Stomach (tissue), 9 donors: ENCODE data around the gene FLNA. TPM values are rescaled to one million over a fixed set of nuclear protein-coding genes. Genes with fewer than 3 reads are reported as not detected.

Experiments
- DNase-seq, 2 donors: peaks; one replicate each; pipeline versions ENCODE4 v3.0.0 to v3.0.0-alpha.2; 2013 to 2019
- H3K27ac ChIP-seq, 5 donors: fragments of 200-600 bp in 4 of 5; sonication (generic) in 4 of 5; one replicate each; pipeline ENCODE4 v1.5.1; 2013 to 2019; ENCODE audit warnings: mild to moderate bottlenecking in 1 of 5, moderate library complexity in 1 of 5
- H3K27me3 ChIP-seq, 3 donors: fragments of 200-600 bp; sonication (generic); one replicate each; pipeline ENCODE4 v1.5.1; 2017 to 2019; ENCODE audit warnings: mixed run types in 1 of 3
- H3K36me3 ChIP-seq, 4 donors: fragments of 200-600 bp; sonication (generic); 1 replicate in 3 of 4; 2 replicates in 1 of 4; pipeline ENCODE4 v1.5.1; 2016 to 2019
- H3K4me1 ChIP-seq, 4 donors: fragments of 200-600 bp; sonication (generic); one replicate each; pipeline ENCODE4 v1.5.1; 2016 to 2019
- H3K4me3 ChIP-seq, 4 donors: fragments of 200-600 bp; sonication (generic) in 3 of 4; one replicate each; pipeline ENCODE4 v1.5.1; 2016 to 2019; ENCODE audit warnings: mild to moderate bottlenecking in 1 of 4
- H3K9me3 ChIP-seq, 4 donors: fragments of 200-600 bp; sonication (generic); one replicate each; pipeline ENCODE4 v1.5.1; 2016 to 2019
- EP300 ChIP-seq: sonication (generic); formaldehyde crosslinking; IDR thresholded peaks from one replicate; pipeline ENCODE4 v1.6.1; 2017; ENCODE audit warnings: antibody characterized with exemption
- POLR2A ChIP-seq, 4 donors: fragments of 450-650 bp; IDR thresholded peaks; one replicate each; pipeline ENCODE4 v1.6.1; 2016; ENCODE audit warnings: antibody characterized with exemption in 4 of 4, control low read depth in 2 of 4, mild to moderate bottlenecking in 1 of 4, moderate library complexity in 1 of 4
- POLR2AphosphoS5 ChIP-seq, 3 donors: sonication (generic); formaldehyde crosslinking; IDR thresholded peaks; one replicate each; pipeline ENCODE4 v1.6.1; 2016; ENCODE audit warnings: antibody characterized with exemption in 3 of 3
- WGBS, 5 donors: extraction: QIAGEN DNeasy Blood & Tissue Kit in 3 of 5; methylation state at CpG; one replicate each; pipeline versions ENCODE4 v1.1.5 to v1.1.7; 2013 to 2018; 5-methylcytosine and 5-hydroxymethylcytosine counted together
- intact Hi-C: fragments of 100-400 bp; cut with DNase I; formaldehyde crosslinking; loops from one replicate; pipeline ENCODE4 v1.15.1; 2023; ENCODE audit warnings: low total_unique reads
- polyA plus RNA-seq, 3 donors: library from polyadenylated mRNA; stranded (reverse); fragments of 200-250 nt; gene quantifications; one replicate each; pipeline ENCODE4 v1.2.3, GENCODE V29; 2013
- total RNA-seq, 5 donors: library from RNA; depleted of rRNA; stranded (reverse); fragments of >200 nt; gene quantifications; one replicate each; pipeline versions ENCODE4 v1.1.0 to v1.2.3, GENCODE V29; 2014 to 2016
- TF ChIP-seq, protein P1 (sequence below), 7 experiments: fragments of 450-650 bp in 4 of 7; fragments of 200-600 bp in 3 of 7; sonication (generic) in 3 of 7; IDR thresholded peaks; one replicate each; pipeline ENCODE4 v1.5.1; 2016 to 2019; ENCODE audit warnings: antibody characterized with exemption in 7 of 7, control low read depth in 2 of 7, mild to moderate bottlenecking in 1 of 7
- donor health status: healthy with polysubstance abuse.
- donor health status: Bipolar disorder and iron deficiency.
- donor health status: healthy.

FLNA gene
- total and polyA plus RNA-seq, 8 donors = 89.2 to 3,511 (median 1,483) TPM

DNA sequence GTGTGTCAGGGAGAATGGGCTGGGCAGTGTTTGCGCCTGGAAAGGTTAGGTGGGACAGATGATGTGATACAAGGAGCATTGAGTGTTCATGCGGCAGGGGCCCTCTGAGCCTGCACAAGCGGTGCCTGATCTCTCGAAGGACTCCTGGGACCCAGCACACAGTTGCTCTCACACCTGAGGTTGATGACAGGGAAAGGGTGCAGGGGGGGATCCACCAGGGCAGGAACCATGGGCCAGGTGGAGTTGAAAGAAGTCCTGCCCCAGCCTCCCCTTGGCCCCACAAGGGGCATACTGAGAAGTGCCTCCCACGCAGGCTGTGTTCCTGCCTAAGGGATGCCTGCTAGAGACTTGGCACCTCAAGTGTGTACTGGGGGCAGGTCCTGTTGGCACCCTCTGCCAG, 45.8 kb downstream of the FLNA start:
- Histone ChIP-seq H3K27ac (no peak overlapping the region), H3K27me3 (peaks cover 0 to 5% (median 0%) of the 10 kb centered on the region in 3 donors), H3K36me3 (no peaks in the 10 kb centered on the region), H3K4me1 (peaks cover 0 to 11% (median 3%) of the 10 kb centered on the region in 4 donors), H3K9me3 (no peaks in the 10 kb centered on the region), H3K4me3 (no peak overlapping the region)
- TF ChIP-seq POLR2A (IDR thresholded peaks at IDR 0.05) (no peak), POLR2AphosphoS5 (IDR thresholded peaks at IDR 0.05) (no peak), EP300 (no peak)
- TF ChIP-seq, protein P1, sequence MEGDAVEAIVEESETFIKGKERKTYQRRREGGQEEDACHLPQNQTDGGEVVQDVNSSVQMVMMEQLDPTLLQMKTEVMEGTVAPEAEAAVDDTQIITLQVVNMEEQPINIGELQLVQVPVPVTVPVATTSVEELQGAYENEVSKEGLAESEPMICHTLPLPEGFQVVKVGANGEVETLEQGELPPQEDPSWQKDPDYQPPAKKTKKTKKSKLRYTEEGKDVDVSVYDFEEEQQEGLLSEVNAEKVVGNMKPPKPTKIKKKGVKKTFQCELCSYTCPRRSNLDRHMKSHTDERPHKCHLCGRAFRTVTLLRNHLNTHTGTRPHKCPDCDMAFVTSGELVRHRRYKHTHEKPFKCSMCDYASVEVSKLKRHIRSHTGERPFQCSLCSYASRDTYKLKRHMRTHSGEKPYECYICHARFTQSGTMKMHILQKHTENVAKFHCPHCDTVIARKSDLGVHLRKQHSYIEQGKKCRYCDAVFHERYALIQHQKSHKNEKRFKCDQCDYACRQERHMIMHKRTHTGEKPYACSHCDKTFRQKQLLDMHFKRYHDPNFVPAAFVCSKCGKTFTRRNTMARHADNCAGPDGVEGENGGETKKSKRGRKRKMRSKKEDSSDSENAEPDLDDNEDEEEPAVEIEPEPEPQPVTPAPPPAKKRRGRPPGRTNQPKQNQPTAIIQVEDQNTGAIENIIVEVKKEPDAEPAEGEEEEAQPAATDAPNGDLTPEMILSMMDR (IDR thresholded peaks at IDR 0.05) = no peak
- no peak for DNase-seq
- intact Hi-C loops = no loop called here
- WGBS, 5 donors = 84 to 100% (median 93%) methylated on average over 4 to 5 of the region's 5 CpGs

DNA sequence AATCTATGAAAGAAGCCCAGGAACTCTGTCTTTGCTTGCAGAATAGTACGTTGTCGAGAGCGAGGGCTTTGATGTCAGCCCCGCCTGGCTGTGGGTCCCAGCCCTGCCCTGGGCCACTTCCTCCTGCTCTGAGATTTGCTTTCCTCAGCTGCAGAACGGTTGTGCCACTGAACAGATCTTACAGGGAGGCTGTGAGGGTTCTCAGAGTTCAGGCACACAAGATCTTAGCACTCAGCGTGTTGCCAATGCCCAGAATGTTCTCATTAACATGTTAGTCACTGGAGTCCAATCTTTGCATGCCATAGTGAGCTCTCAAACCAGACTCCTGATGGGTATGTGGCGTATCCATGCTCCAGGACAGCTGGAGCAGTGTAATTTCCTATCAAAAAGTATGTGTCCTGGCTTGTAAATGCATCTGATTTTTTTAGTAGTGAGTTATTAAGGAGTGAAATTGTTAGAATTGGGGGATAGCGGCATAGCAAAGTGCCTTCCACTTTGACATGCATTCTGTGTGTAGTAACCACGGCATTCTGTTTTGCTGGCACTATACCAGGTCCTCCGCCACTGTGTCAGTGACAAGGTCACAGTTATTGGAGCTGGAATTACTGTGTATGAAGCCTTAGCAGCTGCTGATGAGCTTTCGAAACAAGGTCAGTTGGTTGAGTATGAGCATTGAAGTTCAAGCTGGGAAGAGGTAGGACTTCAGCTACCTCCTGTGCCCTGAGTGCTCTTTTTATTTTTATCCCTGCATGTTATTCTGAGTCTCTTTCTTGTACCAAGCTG, 47.2 kb downstream of the FLNA start:
- peaks cover 0 to 11% (median 3%) of the 10 kb centered on the region in 4 donors for H3K4me1 ChIP-seq
- no peak overlapping the region for H3K27ac ChIP-seq
- no peak overlapping the region for H3K4me3 ChIP-seq
- H3K36me3 ChIP-seq = no peaks in the 10 kb centered on the region
- intact Hi-C loops = no loop called here
- H3K9me3 ChIP-seq = no peaks in the 10 kb centered on the region
- H3K27me3 ChIP-seq = no peaks in the 10 kb centered on the region
- WGBS, 5 donors = 23 to 43% (median 31%) methylated on average over 10 to 11 of the region's 11 CpGs
- no peak for TF ChIP-seq EP300
- TF ChIP-seq POLR2AphosphoS5 (IDR thresholded peaks at IDR 0.05) = no peak
- no peak for TF ChIP-seq POLR2A (IDR thresholded peaks at IDR 0.05)
- TF ChIP-seq, protein P1 (IDR thresholded peaks at IDR 0.05) = no peak
- no peak for DNase-seq

DNA sequence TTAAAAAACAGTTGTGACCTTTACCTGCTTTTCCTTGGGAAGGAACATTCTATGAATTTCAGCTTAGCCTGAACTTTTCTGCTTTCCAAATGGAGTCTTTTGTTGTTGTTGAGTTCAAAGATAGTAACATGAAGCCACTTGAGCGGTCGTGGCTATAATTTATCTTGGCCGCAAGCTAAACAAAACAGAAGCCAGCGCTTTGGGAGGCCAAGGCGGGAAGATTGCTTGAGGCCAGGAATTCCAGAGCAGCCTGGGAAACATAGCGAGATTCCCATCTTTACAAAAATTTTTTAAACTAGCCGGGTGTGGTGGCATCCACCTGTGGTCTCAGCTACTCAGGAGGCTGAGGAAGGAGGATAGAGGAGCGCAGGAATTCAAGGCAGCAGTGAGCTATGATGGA, 48.9 kb downstream of the FLNA start:
- TF ChIP-seq, protein P1 (IDR thresholded peaks at IDR 0.05) = no peak
- TF ChIP-seq EP300 = no peak
- TF ChIP-seq POLR2A (IDR thresholded peaks at IDR 0.05) = no peak
- H3K9me3 ChIP-seq = no peaks in the 10 kb centered on the region
- H3K27ac ChIP-seq = no peak overlapping the region
- DNase-seq = no peak
- H3K36me3 ChIP-seq = no peaks in the 10 kb centered on the region
- peaks cover 0 to 11% (median 3%) of the 10 kb centered on the region in 4 donors for H3K4me1 ChIP-seq
- 31 to 54% (median 52%) methylated on average over 8 of the region's 8 CpGs for WGBS, 5 donors
- peaks cover 0 to 3% (median 0%) of the 10 kb centered on the region in 3 donors for H3K27me3 ChIP-seq
- intact Hi-C loops = no loop called here
- no peak overlapping the region for H3K4me3 ChIP-seq

DNA sequence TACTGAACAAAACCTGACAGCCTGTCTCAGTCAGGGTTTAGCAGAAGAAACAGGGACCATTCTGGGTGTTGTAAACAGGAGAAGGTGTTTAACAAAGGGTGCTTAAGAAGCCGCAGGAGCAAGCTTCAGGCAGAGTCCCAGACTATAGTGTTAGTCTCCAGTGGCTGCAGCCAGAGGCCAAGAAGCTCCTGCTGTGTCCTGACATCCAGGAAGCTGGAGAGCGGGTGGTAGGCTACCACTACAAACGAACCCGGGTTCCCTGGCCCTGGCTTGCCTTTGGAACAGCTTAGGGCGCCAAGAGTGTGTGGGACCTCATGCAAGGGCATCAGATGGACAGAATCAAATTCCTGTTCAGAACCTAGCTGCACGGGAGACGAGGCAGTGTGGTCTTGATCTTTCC, 50.9 kb downstream of the FLNA start:
- H3K27ac ChIP-seq = no peak overlapping the region
- intact Hi-C loops = no loop called here
- H3K36me3 ChIP-seq = no peaks in the 10 kb centered on the region
- H3K27me3 ChIP-seq = peaks cover 0 to 13% (median 0%) of the 10 kb centered on the region in 3 donors
- WGBS, 5 donors = 50 to 74% (median 58%) methylated on average over 2 to 7 of the region's 7 CpGs
- no peak overlapping the region for H3K4me3 ChIP-seq
- TF ChIP-seq EP300 (no peak), POLR2AphosphoS5 (IDR thresholded peaks at IDR 0.05) (no peak)
- TF ChIP-seq, protein P1 (IDR thresholded peaks at IDR 0.05) = no peak
- H3K4me1 ChIP-seq = peaks cover 0 to 11% (median 3%) of the 10 kb centered on the region in 4 donors
- no peak for DNase-seq
- no peaks in the 10 kb centered on the region for H3K9me3 ChIP-seq
